ENCODE measurements around the gene C3orf49. TPM values are rescaled to one million over a fixed set of nuclear protein-coding genes. Genes with fewer than 3 reads are reported as not detected.

C3orf49 gene
- total RNA-seq, 1 donor from 2014 or later = not detected

Other genes with a start within 250 kb of the C3orf49 start
- gene SNTN, start 166.6 kb upstream of the C3orf49 start, total RNA-seq = not detected in 2 replicates
- 103 and 107 TPM in 2 replicates for gene THOC7, start 44.5 kb downstream of the C3orf49 start, total RNA-seq
- 42.8 and 44.0 TPM in 2 replicates for gene ATXN7, start 44.6 kb downstream of the C3orf49 start, total RNA-seq
- 1.8 TPM in 1 of 2 replicates, not detected in the other for gene SCAANT1, start 93.1 kb downstream of the C3orf49 start, total RNA-seq
- 125 and 131 TPM in 2 replicates for gene PSMD6, start 204.2 kb downstream of the C3orf49 start, total RNA-seq